Measurements from ENCODE around the gene EIF2D.

EIF2D gene

GRCh38 chr1:206656936-206657335, 44.7 kb upstream of the EIF2D start:
- Histone ChIP-seq H3K27ac (replicated peaks) (no peak overlapping the region), H3K4me3 (replicated peaks; ENCODE audit: insufficient read depth, low read length) (no peak overlapping the region), H3K27me3 (ENCODE audit: insufficient read depth, poor library complexity, severe bottlenecking) (no peaks in the 10 kb centered on the region)
- TF ChIP-seq CTCF (IDR thresholded peaks at IDR 0.05; ENCODE audit: insufficient read depth, low read length), result no peak
- no peak for TF ChIP-seq GABPA (IDR thresholded peaks at IDR 0.05; ENCODE audit: low read depth)
- TF ChIP-seq POLR2AphosphoS5 (IDR thresholded peaks at IDR 0.05; ENCODE audit: low read depth), result no peak
- no peak for TF ChIP-seq REST (IDR thresholded peaks at IDR 0.05; ENCODE audit: insufficient replicate concordance, low read depth)
- TF ChIP-seq SPI1 (IDR thresholded peaks at IDR 0.05; ENCODE audit: borderline replicate concordance, low read depth), result no peak
- no peak for DNase-seq (ENCODE audit: low read depth in 1 of 2, low spot score in 1 of 2)

GRCh38 chr1:206655471-206655882, 43.2 kb upstream of the EIF2D start:
- Histone ChIP-seq H3K27ac (replicated peaks) (no peak overlapping the region), H3K27me3 (ENCODE audit: insufficient read depth, poor library complexity, severe bottlenecking) (no peaks in the 10 kb centered on the region), H3K4me3 (replicated peaks; ENCODE audit: insufficient read depth, low read length) (no peak overlapping the region)
- no peak for DNase-seq (ENCODE audit: low read depth in 1 of 2, low spot score in 1 of 2)
- TF ChIP-seq POLR2AphosphoS5 (IDR thresholded peaks at IDR 0.05; ENCODE audit: low read depth) (no peak), REST (IDR thresholded peaks at IDR 0.05; ENCODE audit: insufficient replicate concordance, low read depth) (no peak)

- TF ChIP-seq REST (IDR thresholded peaks at IDR 0.05; ENCODE audit: insufficient replicate concordance, low read depth), result no peak
- TF ChIP-seq POLR2AphosphoS5 (IDR thresholded peaks at IDR 0.05; ENCODE audit: low read depth), result no peak
- TF ChIP-seq SPI1 (IDR thresholded peaks at IDR 0.05; ENCODE audit: borderline replicate concordance, low read depth), result no peak
- no peak for TF ChIP-seq GABPA (IDR thresholded peaks at IDR 0.05; ENCODE audit: low read depth)
- no peak for TF ChIP-seq CTCF (IDR thresholded peaks at IDR 0.05; ENCODE audit: insufficient read depth, low read length)
- Histone ChIP-seq H3K27me3 (ENCODE audit: insufficient read depth, poor library complexity, severe bottlenecking) (no peaks in the 10 kb centered on the region), H3K27ac (replicated peaks) (no peak overlapping the region), H3K4me3 (replicated peaks; ENCODE audit: insufficient read depth, low read length) (no peak overlapping the region)
- DNase-seq (ENCODE audit: low read depth in 1 of 2, low spot score in 1 of 2), result no peak
These were observed 42.6 kb upstream of the EIF2D start for GRCh38 chr1:206654828-206655227.
